Measurements from ENCODE around the gene IFI35.
A peak's percentile ranks its signal among the peaks of the same experiment; 100 is the strongest.
"Not testable (repeated sequence)": the region's sequence is repeated elsewhere in the genome, so short reads cannot be mapped to it uniquely, and the experiment has no call there.

IFI35 gene

GRCh38 chr17:43024407-43025289 is 18.1 kb downstream of the IFI35 start, which contains the start of gene RND2:
Gene RND2, plus strand, starts transcription at chr17:43025231. Its CDS starts 117 bp downstream, at chr17:43025348.
- DNase-seq (ENCODE audit: low read depth), result peak; percentile 59

- no peak for DNase-seq (ENCODE audit: low read depth)
Measured at GRCh38 chr17:43025290-43025657, 18.7 kb downstream of the IFI35 start.

- DNase-seq (ENCODE audit: low read depth), result no peak
Measured at GRCh38 chr17:43025766-43026537, 19.4 kb downstream of the IFI35 start.

GRCh38 chr17:43026595-43026994 is 20.0 kb downstream of the IFI35 start:
- no peak for DNase-seq (ENCODE audit: low read depth)

GRCh38 chr17:43027091-43028032 is 20.8 kb downstream of the IFI35 start:
- DNase-seq (ENCODE audit: low read depth), result no peak

- DNase-seq (ENCODE audit: low read depth), result no peak
Measured at GRCh38 chr17:43028221-43028861, 21.8 kb downstream of the IFI35 start.

- DNase-seq (ENCODE audit: low read depth), result no peak
Measured at GRCh38 chr17:43030137-43030767, 23.7 kb downstream of the IFI35 start.

GRCh38 chr17:43031666-43032065 is 25.1 kb downstream of the IFI35 start:
- DNase-seq (ENCODE audit: low read depth), result no peak

GRCh38 chr17:43033948-43034881 is 27.6 kb downstream of the IFI35 start:
- DNase-seq (ENCODE audit: low read depth), result no peak

- no peak for DNase-seq (ENCODE audit: low read depth)
Measured at GRCh38 chr17:43034894-43035293, 28.3 kb downstream of the IFI35 start.

- DNase-seq (ENCODE audit: low read depth), result no peak
Measured at GRCh38 chr17:43039646-43040045, 33.1 kb downstream of the IFI35 start.

GRCh38 chr17:43040655-43041054 is 34.1 kb downstream of the IFI35 start:
- DNase-seq (ENCODE audit: low read depth), result no peak

- no peak for DNase-seq (ENCODE audit: low read depth)
Measured at GRCh38 chr17:43042025-43042628, 35.5 kb downstream of the IFI35 start.

- DNase-seq (ENCODE audit: low read depth), result no peak
Measured at GRCh38 chr17:43043307-43043706, 36.7 kb downstream of the IFI35 start.

GRCh38 chr17:43044024-43044423 is 37.4 kb downstream of the IFI35 start:
- DNase-seq (ENCODE audit: low read depth), result no peak

- DNase-seq (ENCODE audit: low read depth), result no peak
Measured at GRCh38 chr17:43051969-43052368, 45.4 kb downstream of the IFI35 start.

- DNase-seq (ENCODE audit: low read depth), result not testable (repeated sequence)
Measured at GRCh38 chr17:43053008-43053407, 46.4 kb downstream of the IFI35 start.

GRCh38 chr17:43056051-43056450 is 49.5 kb downstream of the IFI35 start:
- DNase-seq (ENCODE audit: low read depth), result no peak

- DNase-seq (ENCODE audit: low read depth), result no peak
Measured at GRCh38 chr17:43062984-43063638, 56.5 kb downstream of the IFI35 start.

Measured in activated T-helper 1 cell treated with Interleukin-2 at 50 U/mL for 16 hours (primary cell).